Measurements from ENCODE around the gene RUNX1. TPM values are rescaled to one million over a fixed set of nuclear protein-coding genes. Genes with fewer than 3 reads are reported as not detected.

RUNX1 gene
- total and polyA plus RNA-seq, 2 donors (not counting 3 experiments of a cell fraction or from before 2014, with no cell fraction given), result 4.6 to 17.9 TPM

GRCh38 chr21:34844013-34844923 lies 204.8 kb downstream of the RUNX1 start:
- Histone ChIP-seq H3K9me1 (replicated peaks; ENCODE audit: control insufficient read depth, extremely low read depth, insufficient read depth, low read length) (no peaks in the 10 kb centered on the region), H3K9me3 (replicated peaks; ENCODE audit: control insufficient read depth, insufficient read depth, low read length) (no peaks in the 10 kb centered on the region), H4K20me1 (replicated peaks; ENCODE audit: control insufficient read depth, extremely low read depth, insufficient read depth, low read length) (peaks cover 4% of the 10 kb centered on the region), H2AFZ (ENCODE audit: low read depth, low read length) (no peak overlapping the region), H3K27ac (ENCODE audit: insufficient read depth, low read depth, low read length) (no peak overlapping the region), H3K4me1 (ENCODE audit: control insufficient read depth, extremely low read depth, insufficient read depth, low read length) (peaks cover 17% of the 10 kb centered on the region), H3K79me2 (ENCODE audit: control insufficient read depth, insufficient read depth, low read length) (peaks cover 34% of the 10 kb centered on the region), H3K4me2 (ENCODE audit: insufficient read depth, low read length) (no peak overlapping the region), H3K27me3 (ENCODE audit: control insufficient read depth in 2 of 2, insufficient read depth in 2 of 2, low read length in 2 of 2) (no peaks in the 10 kb centered on the region), H3K36me3 (ENCODE audit: control insufficient read depth in 2 of 2, extremely low read depth in 1 of 2, insufficient read depth in 2 of 2, low read length in 2 of 2) (peaks cover 0 to 2% of the 10 kb centered on the region in 2 experiments), H3K9ac (replicated peaks; ENCODE audit: extremely low read depth, insufficient read depth, low read length) (no peak overlapping the region), H3K4me3 (replicated peaks in 1 of 3; ENCODE audit: insufficient read depth in 1 of 3, low read depth in 1 of 3, low read length in 3 of 3) (no peak overlapping the region)
- ChIA-PET CTCF (no interaction called here), POLR2A (no interaction called here)
- TF ChIP-seq JUN (IDR thresholded peaks at IDR 0.05; ENCODE audit: borderline replicate concordance, insufficient read depth, insufficient read length, low read depth) (no peak), POLR2AphosphoS5 (IDR thresholded peaks at IDR 0.05; ENCODE audit: insufficient read depth, low read depth, low read length) (no peak), EZH2 (IDR thresholded peaks at IDR 0.05; ENCODE audit: borderline replicate concordance, low read depth, low read length, severe bottlenecking) (no peak), POLR2A (IDR thresholded peaks at IDR 0.05; ENCODE audit: low read depth, low read length) (no peak), MYC (IDR thresholded peaks at IDR 0.05; ENCODE audit: low read depth, low read length) (no peak), GATA2 (IDR thresholded peaks at IDR 0.05; ENCODE audit: insufficient read depth, insufficient read length, low read depth, low read length) (no peak), MAX (IDR thresholded peaks at IDR 0.05; ENCODE audit: insufficient read depth, insufficient read length) (no peak), FOS (IDR thresholded peaks at IDR 0.05; ENCODE audit: borderline replicate concordance, insufficient read depth, low read length) (no peak), CTCF (IDR thresholded peaks at IDR 0.05; ENCODE audit: extremely low read depth in 1 of 2, insufficient read depth in 1 of 2, low read depth in 1 of 2, low read length in 2 of 2) (no peak)
- DNase-seq (ENCODE audit: low read depth, low spot score), result no peak
- BruUV-seq (replicated peaks), result no TSS peak
- intact Hi-C loops (cut with micrococcal nuclease), result no loop called here
- no peak for FAIRE-seq
- dilution Hi-C loops (cut with MboI; ENCODE audit: extremely low pct_ligation_motif_present, low sequenced_read_pairs), result no loop called here

All from endothelial cell of umbilical vein (primary cell).